Astrocyte (in vitro differentiated cells and primary cell): ENCODE measurements around the gene OSBPL1A. TPM values are rescaled to one million over a fixed set of nuclear protein-coding genes. Genes with fewer than 3 reads are reported as not detected.

ENCODE experiments used
- DNase-seq: peaks from one replicate; pipeline ENCODE4 v3.0.0-alpha.2; 2010; ENCODE audit warnings: low read depth
- FAIRE-seq: peaks from 2 replicates; lab custom pipeline; 2011; peaks lifted over from hg19 to GRCh38; lab: Jason Lieb, UNC
- H2AFZ ChIP-seq: 2 replicates; pipeline ENCODE4 v1.6.0; 2012; ENCODE audit warnings: low read depth, low read length, inconsistent platforms
- H3K27ac ChIP-seq: 2 replicates; pipeline ENCODE4 v1.5.1; 2011; ENCODE audit warnings: low read depth, low read length, inconsistent platforms
- H3K27me3 ChIP-seq: 2 replicates; pipeline ENCODE4 v1.6.0; 2011; ENCODE audit warnings: low read length, inconsistent platforms; ENCODE audit not compliant: insufficient read depth
- H3K36me3 ChIP-seq: 2 replicates; pipeline ENCODE4 v1.5.1; 2011; ENCODE audit warnings: low read length, inconsistent platforms; ENCODE audit not compliant: insufficient read depth
- H3K4me1 ChIP-seq: 2 replicates; pipeline ENCODE4 v1.5.1; 2011; ENCODE audit warnings: low read length, inconsistent platforms; ENCODE audit not compliant: insufficient read depth
- H3K4me2 ChIP-seq: 2 replicates; pipeline ENCODE4 v1.6.0; 2012; ENCODE audit warnings: low read length, inconsistent platforms
- H3K4me3 ChIP-seq: 2 replicates; pipeline ENCODE4 v1.5.1; 2011; ENCODE audit warnings: low read depth, mild to moderate bottlenecking, low read length, inconsistent platforms; ENCODE audit not compliant: insufficient read depth
- H3K79me2 ChIP-seq: 2 replicates; pipeline ENCODE4 v1.6.0; 2012; ENCODE audit warnings: mild to moderate bottlenecking, low read length, inconsistent platforms; ENCODE audit not compliant: insufficient read depth
- H3K9ac ChIP-seq: 2 replicates; pipeline ENCODE4 v1.6.0; 2012; ENCODE audit warnings: mild to moderate bottlenecking, low read length, inconsistent platforms
- H3K9me3 ChIP-seq: 2 replicates; pipeline ENCODE4 v1.5.1; 2012; ENCODE audit warnings: low read depth, mild to moderate bottlenecking, low read length, inconsistent platforms; ENCODE audit not compliant: insufficient read depth
- H4K20me1 ChIP-seq: 2 replicates; pipeline ENCODE4 v1.6.0; 2012; ENCODE audit warnings: low read length, inconsistent platforms; ENCODE audit not compliant: insufficient read depth
- H3K27ac Mint-ChIP-seq: one replicate; pipeline ENCODE4 v1.8.0; 2021; ENCODE audit warnings: mild to moderate bottlenecking, mixed read lengths; ENCODE audit not compliant: unreplicated experiment
- H3K27me3 Mint-ChIP-seq: one replicate; pipeline ENCODE4 v1.8.0; 2021; ENCODE audit warnings: low read depth, mixed read lengths; ENCODE audit not compliant: unreplicated experiment
- H3K36me3 Mint-ChIP-seq: one replicate; pipeline ENCODE4 v1.8.0; 2021; ENCODE audit warnings: low read depth, mixed read lengths; ENCODE audit not compliant: unreplicated experiment
- H3K4me1 Mint-ChIP-seq: one replicate; pipeline ENCODE4 v1.8.0; 2021; ENCODE audit warnings: low read depth, mixed read lengths; ENCODE audit not compliant: unreplicated experiment
- H3K4me3 Mint-ChIP-seq: one replicate; pipeline ENCODE4 v1.8.0; 2021; ENCODE audit warnings: mild to moderate bottlenecking, moderate library complexity, mixed read lengths; ENCODE audit not compliant: unreplicated experiment
- H3K9me3 Mint-ChIP-seq: one replicate; pipeline ENCODE4 v1.8.0; 2021; ENCODE audit warnings: mild to moderate bottlenecking, mixed read lengths; ENCODE audit not compliant: unreplicated experiment
- EZH2 ChIP-seq: IDR thresholded peaks from 2 replicates; pipeline ENCODE4 v1.6.1; 2012; ENCODE audit warnings: mild to moderate bottlenecking, low read length, inconsistent platforms; ENCODE audit not compliant: insufficient read depth
- total RNA-seq: library from RNA; stranded (reverse); gene quantifications from 2 replicates; pipeline ENCODE4 v1.2.1, GENCODE V29; 2021
- TF ChIP-seq, protein P1 (sequence below): IDR thresholded peaks from 2 replicates; pipeline ENCODE4 v1.5.1; 2011; ENCODE audit warnings: low read depth, mild to moderate bottlenecking, inconsistent platforms, low read length, moderate library complexity; ENCODE audit not compliant: insufficient read depth

The OSBPL1A gene
- total RNA-seq, 1 donor from 2014 or later: 27.7 TPM

- Mint-ChIP-seq H3K27ac (no peak overlapping the region), H3K4me1 (peaks cover 3% of the 10 kb centered on the region), H3K27me3 (no peaks in the 10 kb centered on the region), H3K9me3 (no peaks in the 10 kb centered on the region), H3K36me3 (peaks cover 5% of the 10 kb centered on the region), H3K4me3 (no peak overlapping the region)
- H3K9ac ChIP-seq: no peak overlapping the region
- no peaks in the 10 kb centered on the region for H3K4me1 ChIP-seq
- no peaks in the 10 kb centered on the region for H3K79me2 ChIP-seq
- no peaks in the 10 kb centered on the region for H3K36me3 ChIP-seq
- H4K20me1 ChIP-seq: no peaks in the 10 kb centered on the region
- no peak overlapping the region for H3K4me3 ChIP-seq
- FAIRE-seq: no peak
- no peak overlapping the region for H3K27ac ChIP-seq
- no peak overlapping the region for H3K4me2 ChIP-seq
- H2AFZ ChIP-seq: no peak overlapping the region
- TF ChIP-seq EZH2: no peak
- TF ChIP-seq, protein P1, sequence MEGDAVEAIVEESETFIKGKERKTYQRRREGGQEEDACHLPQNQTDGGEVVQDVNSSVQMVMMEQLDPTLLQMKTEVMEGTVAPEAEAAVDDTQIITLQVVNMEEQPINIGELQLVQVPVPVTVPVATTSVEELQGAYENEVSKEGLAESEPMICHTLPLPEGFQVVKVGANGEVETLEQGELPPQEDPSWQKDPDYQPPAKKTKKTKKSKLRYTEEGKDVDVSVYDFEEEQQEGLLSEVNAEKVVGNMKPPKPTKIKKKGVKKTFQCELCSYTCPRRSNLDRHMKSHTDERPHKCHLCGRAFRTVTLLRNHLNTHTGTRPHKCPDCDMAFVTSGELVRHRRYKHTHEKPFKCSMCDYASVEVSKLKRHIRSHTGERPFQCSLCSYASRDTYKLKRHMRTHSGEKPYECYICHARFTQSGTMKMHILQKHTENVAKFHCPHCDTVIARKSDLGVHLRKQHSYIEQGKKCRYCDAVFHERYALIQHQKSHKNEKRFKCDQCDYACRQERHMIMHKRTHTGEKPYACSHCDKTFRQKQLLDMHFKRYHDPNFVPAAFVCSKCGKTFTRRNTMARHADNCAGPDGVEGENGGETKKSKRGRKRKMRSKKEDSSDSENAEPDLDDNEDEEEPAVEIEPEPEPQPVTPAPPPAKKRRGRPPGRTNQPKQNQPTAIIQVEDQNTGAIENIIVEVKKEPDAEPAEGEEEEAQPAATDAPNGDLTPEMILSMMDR: no peak
- H3K9me3 ChIP-seq: no peaks in the 10 kb centered on the region
- H3K27me3 ChIP-seq: no peaks in the 10 kb centered on the region
- DNase-seq: no peak
Observed at GRCh38 chr18:24326211-24326610, 71.4 kb downstream of the OSBPL1A start.

GRCh38 chr18:24322584-24323136, 75.0 kb downstream of the OSBPL1A start:
- no peak overlapping the region for H2AFZ ChIP-seq
- no peaks in the 10 kb centered on the region for H3K4me1 ChIP-seq
- H3K36me3 Mint-ChIP-seq: peaks cover 5% of the 10 kb centered on the region
- H3K4me3 ChIP-seq: no peak overlapping the region
- FAIRE-seq: peak; percentile 65
- H3K27ac ChIP-seq: no peak overlapping the region
- no peak overlapping the region for H3K9ac ChIP-seq
- DNase-seq: peak; percentile 50
- H3K79me2 ChIP-seq: no peaks in the 10 kb centered on the region
- no peaks in the 10 kb centered on the region for H4K20me1 ChIP-seq
- no peak overlapping the region for H3K4me3 Mint-ChIP-seq
- no peaks in the 10 kb centered on the region for H3K36me3 ChIP-seq
- TF ChIP-seq EZH2: no peak
- TF ChIP-seq, protein P1: no peak
- H3K27ac Mint-ChIP-seq: no peak overlapping the region
- H3K27me3 ChIP-seq: no peaks in the 10 kb centered on the region
- H3K9me3 Mint-ChIP-seq: no peaks in the 10 kb centered on the region
- no peak overlapping the region for H3K4me2 ChIP-seq
- H3K9me3 ChIP-seq: no peaks in the 10 kb centered on the region
- H3K27me3 Mint-ChIP-seq: no peaks in the 10 kb centered on the region
- peaks cover 3% of the 10 kb centered on the region for H3K4me1 Mint-ChIP-seq

GRCh38 chr18:24321071-24321470, 76.6 kb downstream of the OSBPL1A start:
- Histone ChIP-seq H3K4me1 (no peaks in the 10 kb centered on the region), H3K4me2 (no peak overlapping the region), H3K4me3 (no peak overlapping the region), H4K20me1 (no peaks in the 10 kb centered on the region), H3K79me2 (no peaks in the 10 kb centered on the region), H3K9ac (no peak overlapping the region), H3K36me3 (no peaks in the 10 kb centered on the region), H3K27me3 (no peaks in the 10 kb centered on the region), H2AFZ (no peak overlapping the region), H3K27ac (no peak overlapping the region), H3K9me3 (no peaks in the 10 kb centered on the region)
- Mint-ChIP-seq H3K27ac (no peak overlapping the region), H3K4me3 (no peak overlapping the region), H3K9me3 (no peaks in the 10 kb centered on the region), H3K4me1 (peaks cover 3% of the 10 kb centered on the region), H3K36me3 (peaks cover 5% of the 10 kb centered on the region), H3K27me3 (no peaks in the 10 kb centered on the region)
- TF ChIP-seq, protein P1: no peak
- TF ChIP-seq EZH2: no peak
- no peak for DNase-seq
- FAIRE-seq: no peak
